HL-60 (cell line): ENCODE data around the gene ODF4.

Experiments used
- TF ChIP-seq, protein P1 (sequence below): IDR thresholded peaks from one replicate; pipeline ENCODE4 v1.5.1; 2011; ENCODE audit warnings: low read length, control low read depth, inconsistent platforms; ENCODE audit not compliant: insufficient read depth
- TF ChIP-seq, protein P2 (sequence below): IDR thresholded peaks from 2 replicates; pipeline ENCODE4 v1.6.1; 2012; ENCODE audit warnings: low read depth; ENCODE audit not compliant: insufficient replicate concordance

DNA sequence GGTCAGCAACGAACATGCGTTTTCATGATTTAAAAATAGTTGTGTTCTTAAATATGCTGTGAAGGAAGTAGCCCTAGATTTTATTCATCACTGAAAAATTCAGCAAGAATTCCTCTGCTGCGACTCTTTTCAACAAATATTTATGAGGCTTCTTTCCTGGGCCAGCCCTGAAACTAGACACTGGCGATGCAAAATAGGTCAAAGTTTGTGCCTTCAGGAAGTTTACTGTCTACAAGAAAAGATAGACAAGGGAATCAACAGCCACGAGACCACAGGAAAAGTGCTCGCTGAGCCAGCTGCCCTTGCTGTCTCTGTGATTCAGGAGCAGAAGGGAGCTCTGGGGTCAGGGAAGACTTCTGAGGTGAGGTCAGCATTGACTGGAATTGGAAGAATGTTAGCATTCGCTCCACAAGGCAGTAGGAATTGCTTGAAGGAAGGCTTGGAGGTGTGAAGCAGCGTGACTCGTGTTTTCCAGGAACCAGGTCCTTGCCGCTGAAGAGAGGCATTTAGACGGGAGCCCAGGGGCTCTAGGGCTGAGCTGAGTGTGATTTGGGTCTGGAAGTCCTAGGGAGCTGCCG is 45.2 kb downstream of the ODF4 start:
- TF ChIP-seq, protein P1, sequence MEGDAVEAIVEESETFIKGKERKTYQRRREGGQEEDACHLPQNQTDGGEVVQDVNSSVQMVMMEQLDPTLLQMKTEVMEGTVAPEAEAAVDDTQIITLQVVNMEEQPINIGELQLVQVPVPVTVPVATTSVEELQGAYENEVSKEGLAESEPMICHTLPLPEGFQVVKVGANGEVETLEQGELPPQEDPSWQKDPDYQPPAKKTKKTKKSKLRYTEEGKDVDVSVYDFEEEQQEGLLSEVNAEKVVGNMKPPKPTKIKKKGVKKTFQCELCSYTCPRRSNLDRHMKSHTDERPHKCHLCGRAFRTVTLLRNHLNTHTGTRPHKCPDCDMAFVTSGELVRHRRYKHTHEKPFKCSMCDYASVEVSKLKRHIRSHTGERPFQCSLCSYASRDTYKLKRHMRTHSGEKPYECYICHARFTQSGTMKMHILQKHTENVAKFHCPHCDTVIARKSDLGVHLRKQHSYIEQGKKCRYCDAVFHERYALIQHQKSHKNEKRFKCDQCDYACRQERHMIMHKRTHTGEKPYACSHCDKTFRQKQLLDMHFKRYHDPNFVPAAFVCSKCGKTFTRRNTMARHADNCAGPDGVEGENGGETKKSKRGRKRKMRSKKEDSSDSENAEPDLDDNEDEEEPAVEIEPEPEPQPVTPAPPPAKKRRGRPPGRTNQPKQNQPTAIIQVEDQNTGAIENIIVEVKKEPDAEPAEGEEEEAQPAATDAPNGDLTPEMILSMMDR = no peak
- TF ChIP-seq, protein P2, sequence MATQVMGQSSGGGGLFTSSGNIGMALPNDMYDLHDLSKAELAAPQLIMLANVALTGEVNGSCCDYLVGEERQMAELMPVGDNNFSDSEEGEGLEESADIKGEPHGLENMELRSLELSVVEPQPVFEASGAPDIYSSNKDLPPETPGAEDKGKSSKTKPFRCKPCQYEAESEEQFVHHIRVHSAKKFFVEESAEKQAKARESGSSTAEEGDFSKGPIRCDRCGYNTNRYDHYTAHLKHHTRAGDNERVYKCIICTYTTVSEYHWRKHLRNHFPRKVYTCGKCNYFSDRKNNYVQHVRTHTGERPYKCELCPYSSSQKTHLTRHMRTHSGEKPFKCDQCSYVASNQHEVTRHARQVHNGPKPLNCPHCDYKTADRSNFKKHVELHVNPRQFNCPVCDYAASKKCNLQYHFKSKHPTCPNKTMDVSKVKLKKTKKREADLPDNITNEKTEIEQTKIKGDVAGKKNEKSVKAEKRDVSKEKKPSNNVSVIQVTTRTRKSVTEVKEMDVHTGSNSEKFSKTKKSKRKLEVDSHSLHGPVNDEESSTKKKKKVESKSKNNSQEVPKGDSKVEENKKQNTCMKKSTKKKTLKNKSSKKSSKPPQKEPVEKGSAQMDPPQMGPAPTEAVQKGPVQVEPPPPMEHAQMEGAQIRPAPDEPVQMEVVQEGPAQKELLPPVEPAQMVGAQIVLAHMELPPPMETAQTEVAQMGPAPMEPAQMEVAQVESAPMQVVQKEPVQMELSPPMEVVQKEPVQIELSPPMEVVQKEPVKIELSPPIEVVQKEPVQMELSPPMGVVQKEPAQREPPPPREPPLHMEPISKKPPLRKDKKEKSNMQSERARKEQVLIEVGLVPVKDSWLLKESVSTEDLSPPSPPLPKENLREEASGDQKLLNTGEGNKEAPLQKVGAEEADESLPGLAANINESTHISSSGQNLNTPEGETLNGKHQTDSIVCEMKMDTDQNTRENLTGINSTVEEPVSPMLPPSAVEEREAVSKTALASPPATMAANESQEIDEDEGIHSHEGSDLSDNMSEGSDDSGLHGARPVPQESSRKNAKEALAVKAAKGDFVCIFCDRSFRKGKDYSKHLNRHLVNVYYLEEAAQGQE = no peak
